MCF 10A (cell line): ENCODE data around the gene GDF7. TPM values are rescaled to one million over a fixed set of nuclear protein-coding genes. Genes with fewer than 3 reads are reported as not detected.
A peak's percentile ranks its signal among the peaks of the same experiment; 100 is the strongest.

Experiments used
- BruUV-seq: library from RNA; stranded (reverse); fragments of 400-500 nt; replicated peaks from 2 replicates; lab custom pipeline; 2021; lab: Mats Ljungman, UMichigan
- CTCF ChIA-PET: fragments of 300-600 bp; sonication (Branson Sonifier 250); formaldehyde crosslinking; extraction: SDS; loops from one replicate; lab custom pipeline; 2021; ENCODE audit warnings: antibody characterized with exemption, inconsistent platforms; lab: Yijun Ruan, JAX
- POLR2A ChIA-PET: fragments of 300-600, 350-650 bp; sonication (Branson Sonifier 250); formaldehyde crosslinking; extraction: SDS; loops from one replicate; lab custom pipeline; 2020; ENCODE audit warnings: antibody characterized with exemption, inconsistent platforms; lab: Yijun Ruan, JAX
- DNase-seq: peaks from one replicate; pipeline ENCODE4 v3.0.0-alpha.2; 2018; ENCODE audit not compliant: unreplicated experiment
- H3K27ac Mint-ChIP-seq: one replicate; pipeline ENCODE4 v1.8.0; 2022; ENCODE audit warnings: mild to moderate bottlenecking, low read depth, mixed read lengths; ENCODE audit not compliant: unreplicated experiment
- H3K27me3 Mint-ChIP-seq: one replicate; pipeline ENCODE4 v1.8.0; 2022; ENCODE audit warnings: mixed read lengths; ENCODE audit not compliant: insufficient read depth, unreplicated experiment
- H3K36me3 Mint-ChIP-seq: one replicate; pipeline ENCODE4 v1.8.0; 2022; ENCODE audit warnings: mild to moderate bottlenecking, moderate library complexity, mixed read lengths; ENCODE audit not compliant: insufficient read depth, unreplicated experiment
- H3K4me1 Mint-ChIP-seq: one replicate; pipeline ENCODE4 v1.8.0; 2022; ENCODE audit warnings: mixed read lengths; ENCODE audit not compliant: insufficient read depth, unreplicated experiment
- H3K4me3 Mint-ChIP-seq: one replicate; pipeline ENCODE4 v1.8.0; 2022; ENCODE audit warnings: mild to moderate bottlenecking, moderate library complexity, mixed read lengths; ENCODE audit not compliant: unreplicated experiment
- H3K9me3 Mint-ChIP-seq: one replicate; pipeline ENCODE4 v1.8.0; 2022; ENCODE audit warnings: mixed read lengths; ENCODE audit not compliant: unreplicated experiment
- intact Hi-C: fragments of 100-400 bp; cut with micrococcal nuclease; formaldehyde crosslinking; loops from 2 replicates; pipeline ENCODE4 v1.14.1; 2022
- total RNA-seq: library from RNA; stranded (reverse); gene quantifications from 2 replicates; pipeline ENCODE4 v1.2.3, GENCODE V29; 2022
- TF ChIP-seq, protein P1 (sequence below): fragments of 200-600 bp; IDR thresholded peaks from one replicate; pipeline ENCODE4 v1.8.0; 2022; ENCODE audit warnings: antibody characterized with exemption, mild to moderate bottlenecking; ENCODE audit not compliant: unreplicated experiment

Gene GDF7
- total RNA-seq, 1 experiment from 2014 or later, result not detected

DNA sequence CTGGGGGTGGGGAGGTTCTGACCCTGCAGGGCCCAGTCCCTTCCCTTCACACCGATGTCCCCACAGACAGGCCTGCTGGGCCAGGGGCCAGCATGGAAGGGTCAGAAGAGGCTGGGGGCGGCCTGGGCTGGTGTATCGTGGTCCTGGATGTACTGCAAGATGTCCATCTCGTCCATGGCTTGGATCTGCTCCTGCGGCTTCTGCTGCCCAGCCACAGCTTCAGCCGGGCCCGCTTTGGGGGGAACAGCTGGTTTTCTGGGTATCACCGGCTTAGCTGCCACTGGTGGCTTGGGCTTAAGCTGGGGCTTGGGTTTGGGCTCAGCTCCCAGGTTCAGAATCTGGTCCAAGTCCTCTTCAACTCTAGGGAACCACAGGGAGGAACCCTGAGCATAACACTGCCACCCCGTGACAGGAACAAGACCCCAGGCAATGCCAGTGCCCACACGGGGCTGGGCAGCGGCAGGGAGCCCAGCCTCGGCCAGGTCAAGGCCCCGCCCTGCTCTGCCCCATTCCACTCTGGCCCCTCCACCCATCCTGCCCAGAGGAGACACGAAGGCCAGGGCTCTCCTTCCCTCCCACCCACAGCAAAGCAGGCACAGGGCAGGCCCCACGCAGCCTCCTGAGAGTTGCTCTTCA is 47.9 kb upstream of the GDF7 start:
- no peaks in the 10 kb centered on the region for H3K9me3 Mint-ChIP-seq
- POLR2A ChIA-PET, result interaction anchor here (0.6 to 2.9 kb wide), 7 partner anchors 11 to 262 kb away, joined by 3 to 7 read pairs (median 4); partner anchors contain the start of gene HS1BP3

DNA sequence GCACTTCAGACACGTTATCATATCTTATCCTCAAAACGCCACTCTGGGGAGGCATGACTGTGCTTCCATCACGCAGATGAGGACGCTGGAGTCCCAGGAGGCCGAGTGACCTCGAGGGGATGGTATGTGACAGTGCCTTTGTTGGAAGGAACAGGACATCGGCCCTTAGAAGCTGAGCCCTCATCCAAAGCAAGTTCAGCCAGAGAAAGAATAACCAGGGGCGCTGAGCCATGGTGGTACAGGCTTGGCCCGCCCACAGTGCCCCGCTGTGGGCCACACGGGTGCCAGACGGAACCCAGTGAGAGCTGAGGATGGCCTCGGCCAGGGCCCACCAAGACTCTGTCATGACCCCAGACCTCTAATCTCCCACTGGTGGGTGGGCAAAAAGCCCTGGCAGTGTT is 47.3 kb upstream of the GDF7 start:
- ChIA-PET CTCF (interaction anchor here (0.6 to 2.6 kb wide), 7 partner anchors 10 to 265 kb away, joined by 3 to 10 read pairs (median 3); no protein-coding TSS in a partner anchor), POLR2A (interaction anchor here (1.0 to 2.9 kb wide), 2 partner anchors 11 to 15 kb away, joined by 3 to 7 read pairs; no protein-coding TSS in a partner anchor)
- no peak overlapping the region for H3K4me3 Mint-ChIP-seq
- intact Hi-C loops, result loop anchor here (5.0 kb wide), 1 partner anchor 117 kb away; no protein-coding TSS in a partner anchor
- peaks cover 23% of the 10 kb centered on the region for H3K4me1 Mint-ChIP-seq
- DNase-seq, result no peak
- peak overlapping the region; percentile 71 for H3K27ac Mint-ChIP-seq
- BruUV-seq, result no TSS peak
- no peaks in the 10 kb centered on the region for H3K9me3 Mint-ChIP-seq
- no peaks in the 10 kb centered on the region for H3K27me3 Mint-ChIP-seq
- TF ChIP-seq, protein P1, sequence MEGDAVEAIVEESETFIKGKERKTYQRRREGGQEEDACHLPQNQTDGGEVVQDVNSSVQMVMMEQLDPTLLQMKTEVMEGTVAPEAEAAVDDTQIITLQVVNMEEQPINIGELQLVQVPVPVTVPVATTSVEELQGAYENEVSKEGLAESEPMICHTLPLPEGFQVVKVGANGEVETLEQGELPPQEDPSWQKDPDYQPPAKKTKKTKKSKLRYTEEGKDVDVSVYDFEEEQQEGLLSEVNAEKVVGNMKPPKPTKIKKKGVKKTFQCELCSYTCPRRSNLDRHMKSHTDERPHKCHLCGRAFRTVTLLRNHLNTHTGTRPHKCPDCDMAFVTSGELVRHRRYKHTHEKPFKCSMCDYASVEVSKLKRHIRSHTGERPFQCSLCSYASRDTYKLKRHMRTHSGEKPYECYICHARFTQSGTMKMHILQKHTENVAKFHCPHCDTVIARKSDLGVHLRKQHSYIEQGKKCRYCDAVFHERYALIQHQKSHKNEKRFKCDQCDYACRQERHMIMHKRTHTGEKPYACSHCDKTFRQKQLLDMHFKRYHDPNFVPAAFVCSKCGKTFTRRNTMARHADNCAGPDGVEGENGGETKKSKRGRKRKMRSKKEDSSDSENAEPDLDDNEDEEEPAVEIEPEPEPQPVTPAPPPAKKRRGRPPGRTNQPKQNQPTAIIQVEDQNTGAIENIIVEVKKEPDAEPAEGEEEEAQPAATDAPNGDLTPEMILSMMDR, result no peak
- peaks cover 11% of the 10 kb centered on the region for H3K36me3 Mint-ChIP-seq

More for the DNA sequence above, 47.9 kb upstream of the GDF7 start:
- Mint-ChIP-seq H3K27ac (peak overlapping the region; percentile 78), H3K4me1 (peaks cover 28% of the 10 kb centered on the region), H3K36me3 (peaks cover 11% of the 10 kb centered on the region), H3K4me3 (no peak overlapping the region), H3K27me3 (no peaks in the 10 kb centered on the region)
- CTCF ChIA-PET, result interaction anchor here (0.6 to 4.9 kb wide), 13 partner anchors 11 to 181 kb away, joined by 3 to 27 read pairs (median 5); no protein-coding TSS in a partner anchor
- intact Hi-C loops, result loop anchor here (1.0 to 5.0 kb wide), 3 partner anchors 15 to 167 kb away; no protein-coding TSS in a partner anchor
- BruUV-seq, result no TSS peak
- TF ChIP-seq, protein P1, result no peak
- DNase-seq, result no peak

DNA sequence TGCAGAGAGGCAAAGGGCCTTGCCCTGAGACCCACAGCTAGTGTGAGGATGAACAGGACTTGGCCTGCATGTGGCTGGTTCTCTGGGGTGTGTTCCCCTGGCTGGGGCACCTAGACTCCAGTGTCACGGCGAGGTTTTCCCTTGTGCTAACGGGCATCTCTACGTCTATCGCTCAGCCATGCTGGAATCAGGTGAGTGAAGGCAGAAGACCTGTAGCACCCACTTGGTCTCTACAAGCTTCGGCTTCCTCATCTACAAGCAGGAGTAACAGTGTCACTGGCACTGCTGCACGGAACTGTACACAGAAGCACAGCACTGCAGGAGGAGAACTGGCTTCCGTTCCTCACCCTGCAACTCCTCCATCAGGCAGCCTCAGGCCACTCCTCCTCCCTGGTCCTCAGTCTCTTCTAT is 46.7 kb upstream of the GDF7 start:
- Mint-ChIP-seq H3K4me1 (peaks cover 23% of the 10 kb centered on the region), H3K9me3 (no peaks in the 10 kb centered on the region), H3K27ac (peak overlapping the region; percentile 57), H3K36me3 (peaks cover 11% of the 10 kb centered on the region), H3K4me3 (no peak overlapping the region), H3K27me3 (no peaks in the 10 kb centered on the region)
- TF ChIP-seq, protein P1, result no peak
- no peak for DNase-seq
- intact Hi-C loops, result no loop called here
- no TSS peak for BruUV-seq
- ChIA-PET CTCF (interaction anchor here (0.6 to 1.5 kb wide), 6 partner anchors 10 to 266 kb away, joined by 3 read pairs; no protein-coding TSS in a partner anchor), POLR2A (no interaction called here)

DNA sequence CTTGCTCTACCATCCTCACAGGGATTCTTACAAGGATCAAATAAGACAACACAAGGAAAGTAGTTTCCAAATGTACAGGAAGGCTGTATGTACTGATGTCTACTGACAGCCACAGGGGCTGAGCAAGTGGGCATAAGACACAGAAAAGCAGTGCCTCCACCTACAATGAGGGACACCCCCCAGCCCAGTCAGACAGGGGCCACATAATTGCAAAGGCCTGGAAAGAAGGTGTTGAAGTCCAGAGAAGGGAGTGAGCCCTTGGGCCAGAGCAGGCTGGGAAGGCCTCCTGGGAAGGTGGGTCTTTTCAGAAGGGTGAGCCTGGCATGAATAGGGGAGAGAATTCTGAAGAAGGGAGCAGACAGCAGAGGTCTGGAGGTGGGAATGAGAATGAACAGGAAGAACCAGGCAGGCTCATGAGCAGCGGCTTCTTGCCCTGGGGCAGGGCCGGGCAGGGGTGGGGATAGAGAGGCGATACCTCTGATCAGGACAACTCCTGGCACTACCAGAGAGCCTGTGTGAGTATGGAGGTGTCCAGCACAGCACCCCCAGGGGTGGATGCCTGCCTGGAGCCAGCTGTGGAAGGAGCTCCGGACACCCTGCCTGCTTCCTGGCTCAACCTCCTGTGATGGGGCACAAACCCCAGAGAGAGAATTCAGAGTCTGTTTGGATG is 46.1 kb upstream of the GDF7 start:
- Mint-ChIP-seq H3K27me3 (no peaks in the 10 kb centered on the region), H3K36me3 (peaks cover 11% of the 10 kb centered on the region), H3K27ac (peak overlapping the region; percentile 57), H3K9me3 (no peaks in the 10 kb centered on the region), H3K4me1 (peaks cover 23% of the 10 kb centered on the region), H3K4me3 (no peak overlapping the region)
- TF ChIP-seq, protein P1, result no peak
- ChIA-PET POLR2A (interaction anchor here (1.6 kb wide), 1 partner anchor 177 kb away, joined by 5 read pairs; no protein-coding TSS in a partner anchor), CTCF (interaction anchor here (0.8 to 1.5 kb wide), 6 partner anchors 9 to 22 kb away, joined by 3 to 9 read pairs (median 4); no protein-coding TSS in a partner anchor)
- DNase-seq, result no peak
- intact Hi-C loops, result no loop called here
- no TSS peak for BruUV-seq
